ENCODE measurements around the gene PSMB7.

Gene PSMB7

GRCh38 chr9:124389146-124389939 is 25.9 kb downstream of the PSMB7 start:
- H2AK5ac ChIP-seq (ENCODE audit: low read length, severe bottlenecking), result no peak overlapping the region
- H3K4ac ChIP-seq (ENCODE audit: low read depth in 1 of 2, low read length in 2 of 2), result no peak overlapping the region
- H3K4me3 ChIP-seq (ENCODE audit: insufficient read depth in 1 of 2, low read depth in 1 of 2, low read length in 2 of 2), result no peak overlapping the region
- no peak overlapping the region for H3K4me2 ChIP-seq (ENCODE audit: low read length, poor library complexity, severe bottlenecking)
- no peak overlapping the region for H2BK15ac ChIP-seq (ENCODE audit: low read depth, poor library complexity, severe bottlenecking)
- H3K23ac ChIP-seq (ENCODE audit: low read length in 2 of 2), result peak overlapping the region in 1 of 2 experiments; percentile 23
- H3K14ac ChIP-seq (ENCODE audit: low read length in 2 of 2), result no peak overlapping the region
- DNase-seq, result no peak
- no peak overlapping the region for H2BK5ac ChIP-seq (ENCODE audit: low read depth, low read length, poor library complexity, severe bottlenecking)
- no peak overlapping the region for H2BK120ac ChIP-seq (ENCODE audit: low read depth, low read length)
- H3K18ac ChIP-seq (ENCODE audit: low read depth in 1 of 2, low read length in 2 of 2), result no peak overlapping the region
- no peaks in the 10 kb centered on the region for H3K9me3 ChIP-seq (ENCODE audit: control insufficient read depth, low read length)
- no peaks in the 10 kb centered on the region for H3K27me3 ChIP-seq (ENCODE audit: control insufficient read depth in 1 of 2, insufficient read depth in 1 of 2, low read length in 2 of 2)
- no peak overlapping the region for H2AFZ ChIP-seq (ENCODE audit: low read depth, low read length)
- peaks cover 10% of the 10 kb centered on the region for H3K79me1 ChIP-seq (replicated peaks; ENCODE audit: low read length, poor library complexity, severe bottlenecking)
- WGBS, result 91% methylated on average over 6 of the region's 7 CpGs
- peaks cover 8 to 15% of the 10 kb centered on the region in 2 experiments for H3K36me3 ChIP-seq (ENCODE audit: control insufficient read depth in 1 of 2, insufficient read depth in 2 of 2, low read depth in 1 of 2, low read length in 2 of 2)
- H4K91ac ChIP-seq (ENCODE audit: low read length), result peak overlapping the region; percentile 52
- H4K8ac ChIP-seq (ENCODE audit: low read length), result peak overlapping the region; percentile 22
- H2BK12ac ChIP-seq (ENCODE audit: low read length in 2 of 2), result no peak overlapping the region
- no peak overlapping the region for H3K27ac ChIP-seq (ENCODE audit: low read length, poor library complexity, severe bottlenecking)
- peak overlapping the region; percentile 12 for H3K9ac ChIP-seq (ENCODE audit: low read length)
- peaks cover 24% of the 10 kb centered on the region for H3K4me1 ChIP-seq (ENCODE audit: control insufficient read depth, insufficient read depth, low read depth, low read length)

GRCh38 chr9:124388275-124389048 is 26.8 kb downstream of the PSMB7 start:
- no peak overlapping the region for H3K18ac ChIP-seq (ENCODE audit: low read depth in 1 of 2, low read length in 2 of 2)
- no peaks in the 10 kb centered on the region for H3K27me3 ChIP-seq (ENCODE audit: control insufficient read depth in 1 of 2, insufficient read depth in 1 of 2, low read length in 2 of 2)
- no peak overlapping the region for H2BK15ac ChIP-seq (ENCODE audit: low read depth, poor library complexity, severe bottlenecking)
- WGBS, result 96% methylated on average over 12 of the region's 12 CpGs
- H3K9ac ChIP-seq (ENCODE audit: low read length), result no peak overlapping the region
- H3K23ac ChIP-seq (ENCODE audit: low read length in 2 of 2), result no peak overlapping the region
- H3K4me3 ChIP-seq (ENCODE audit: insufficient read depth in 1 of 2, low read depth in 1 of 2, low read length in 2 of 2), result no peak overlapping the region
- H3K27ac ChIP-seq (ENCODE audit: low read length, poor library complexity, severe bottlenecking), result peak overlapping the region; percentile 24
- H4K91ac ChIP-seq (ENCODE audit: low read length), result no peak overlapping the region
- H4K8ac ChIP-seq (ENCODE audit: low read length), result no peak overlapping the region
- H3K79me1 ChIP-seq (replicated peaks; ENCODE audit: low read length, poor library complexity, severe bottlenecking), result peaks cover 17% of the 10 kb centered on the region
- H3K4me2 ChIP-seq (ENCODE audit: low read length, poor library complexity, severe bottlenecking), result no peak overlapping the region
- no peak overlapping the region for H2AFZ ChIP-seq (ENCODE audit: low read depth, low read length)
- peak overlapping the region; percentile 17 for H2AK5ac ChIP-seq (ENCODE audit: low read length, severe bottlenecking)
- H3K4me1 ChIP-seq (ENCODE audit: control insufficient read depth, insufficient read depth, low read depth, low read length), result peaks cover 22% of the 10 kb centered on the region
- no peak overlapping the region for H2BK5ac ChIP-seq (ENCODE audit: low read depth, low read length, poor library complexity, severe bottlenecking)
- peaks cover 14 to 17% of the 10 kb centered on the region in 2 experiments for H3K36me3 ChIP-seq (ENCODE audit: control insufficient read depth in 1 of 2, insufficient read depth in 2 of 2, low read depth in 1 of 2, low read length in 2 of 2)
- H3K9me3 ChIP-seq (ENCODE audit: control insufficient read depth, low read length), result no peaks in the 10 kb centered on the region
- no peak overlapping the region for H2BK12ac ChIP-seq (ENCODE audit: low read length in 2 of 2)
- H3K4ac ChIP-seq (ENCODE audit: low read depth in 1 of 2, low read length in 2 of 2), result no peak overlapping the region
- no peak for DNase-seq
- no peak overlapping the region for H3K14ac ChIP-seq (ENCODE audit: low read length in 2 of 2)
- H2BK120ac ChIP-seq (ENCODE audit: low read depth, low read length), result no peak overlapping the region

- H2BK120ac ChIP-seq (ENCODE audit: low read depth, low read length), result no peak overlapping the region
- H3K36me3 ChIP-seq (ENCODE audit: control insufficient read depth in 1 of 2, insufficient read depth in 2 of 2, low read depth in 1 of 2, low read length in 2 of 2), result peaks cover 15 to 29% of the 10 kb centered on the region in 2 experiments
- H3K9me3 ChIP-seq (ENCODE audit: control insufficient read depth, low read length), result no peaks in the 10 kb centered on the region
- no peaks in the 10 kb centered on the region for H3K27me3 ChIP-seq (ENCODE audit: control insufficient read depth in 1 of 2, insufficient read depth in 1 of 2, low read length in 2 of 2)
- H2BK15ac ChIP-seq (ENCODE audit: low read depth, poor library complexity, severe bottlenecking), result no peak overlapping the region
- no peak overlapping the region for H2AFZ ChIP-seq (ENCODE audit: low read depth, low read length)
- no peak overlapping the region for H4K8ac ChIP-seq (ENCODE audit: low read length)
- H2AK5ac ChIP-seq (ENCODE audit: low read length, severe bottlenecking), result no peak overlapping the region
- no peak overlapping the region for H3K4me2 ChIP-seq (ENCODE audit: low read length, poor library complexity, severe bottlenecking)
- peaks cover 18% of the 10 kb centered on the region for H3K4me1 ChIP-seq (ENCODE audit: control insufficient read depth, insufficient read depth, low read depth, low read length)
- no peak overlapping the region for H3K4me3 ChIP-seq (ENCODE audit: insufficient read depth in 1 of 2, low read depth in 1 of 2, low read length in 2 of 2)
- no peak overlapping the region for H3K14ac ChIP-seq (ENCODE audit: low read length in 2 of 2)
- H3K9ac ChIP-seq (ENCODE audit: low read length), result no peak overlapping the region
- peak; percentile 50 for DNase-seq
- no peak overlapping the region for H3K18ac ChIP-seq (ENCODE audit: low read depth in 1 of 2, low read length in 2 of 2)
- no peak overlapping the region for H3K27ac ChIP-seq (ENCODE audit: low read length, poor library complexity, severe bottlenecking)
- H4K91ac ChIP-seq (ENCODE audit: low read length), result no peak overlapping the region
- peaks cover 19% of the 10 kb centered on the region for H3K79me1 ChIP-seq (replicated peaks; ENCODE audit: low read length, poor library complexity, severe bottlenecking)
- no peak overlapping the region for H2BK5ac ChIP-seq (ENCODE audit: low read depth, low read length, poor library complexity, severe bottlenecking)
- no peak overlapping the region for H3K23ac ChIP-seq (ENCODE audit: low read length in 2 of 2)
- H3K4ac ChIP-seq (ENCODE audit: low read depth in 1 of 2, low read length in 2 of 2), result no peak overlapping the region
- WGBS, result 83% methylated on average over 3 of the region's 3 CpGs
- no peak overlapping the region for H2BK12ac ChIP-seq (ENCODE audit: low read length in 2 of 2)
Measured at GRCh38 chr9:124386201-124386600, 29.0 kb downstream of the PSMB7 start.

- Histone ChIP-seq H3K9ac (ENCODE audit: low read length) (no peak overlapping the region), H4K91ac (ENCODE audit: low read length) (no peak overlapping the region), H3K23ac (ENCODE audit: low read length in 2 of 2) (no peak overlapping the region), H3K4me1 (ENCODE audit: control insufficient read depth, insufficient read depth, low read depth, low read length) (peaks cover 16% of the 10 kb centered on the region), H4K8ac (ENCODE audit: low read length) (no peak overlapping the region), H3K4me3 (ENCODE audit: insufficient read depth in 1 of 2, low read depth in 1 of 2, low read length in 2 of 2) (no peak overlapping the region), H2BK120ac (ENCODE audit: low read depth, low read length) (no peak overlapping the region), H3K27me3 (ENCODE audit: control insufficient read depth in 1 of 2, insufficient read depth in 1 of 2, low read length in 2 of 2) (no peaks in the 10 kb centered on the region), H3K4me2 (ENCODE audit: low read length, poor library complexity, severe bottlenecking) (no peak overlapping the region), H3K9me3 (ENCODE audit: control insufficient read depth, low read length) (no peaks in the 10 kb centered on the region), H3K18ac (ENCODE audit: low read depth in 1 of 2, low read length in 2 of 2) (no peak overlapping the region), H3K36me3 (ENCODE audit: control insufficient read depth in 1 of 2, insufficient read depth in 2 of 2, low read depth in 1 of 2, low read length in 2 of 2) (peaks cover 15 to 33% of the 10 kb centered on the region in 2 experiments), H2AK5ac (ENCODE audit: low read length, severe bottlenecking) (no peak overlapping the region), H2BK12ac (ENCODE audit: low read length in 2 of 2) (no peak overlapping the region), H2AFZ (ENCODE audit: low read depth, low read length) (no peak overlapping the region), H3K79me1 (replicated peaks; ENCODE audit: low read length, poor library complexity, severe bottlenecking) (peaks cover 19% of the 10 kb centered on the region), H2BK5ac (ENCODE audit: low read depth, low read length, poor library complexity, severe bottlenecking) (no peak overlapping the region), H3K27ac (ENCODE audit: low read length, poor library complexity, severe bottlenecking) (no peak overlapping the region), H3K4ac (ENCODE audit: low read depth in 1 of 2, low read length in 2 of 2) (no peak overlapping the region), H2BK15ac (ENCODE audit: low read depth, poor library complexity, severe bottlenecking) (no peak overlapping the region), H3K14ac (ENCODE audit: low read length in 2 of 2) (no peak overlapping the region)
- no peak for DNase-seq
- 82% methylated on average over 5 of the region's 7 CpGs for WGBS
Measured at GRCh38 chr9:124385623-124386022, 29.6 kb downstream of the PSMB7 start.

All from mesenchymal stem cell (in vitro differentiated cells and primary cell).